Measurements from ENCODE around the gene KANSL1.

KANSL1 gene

DNA sequence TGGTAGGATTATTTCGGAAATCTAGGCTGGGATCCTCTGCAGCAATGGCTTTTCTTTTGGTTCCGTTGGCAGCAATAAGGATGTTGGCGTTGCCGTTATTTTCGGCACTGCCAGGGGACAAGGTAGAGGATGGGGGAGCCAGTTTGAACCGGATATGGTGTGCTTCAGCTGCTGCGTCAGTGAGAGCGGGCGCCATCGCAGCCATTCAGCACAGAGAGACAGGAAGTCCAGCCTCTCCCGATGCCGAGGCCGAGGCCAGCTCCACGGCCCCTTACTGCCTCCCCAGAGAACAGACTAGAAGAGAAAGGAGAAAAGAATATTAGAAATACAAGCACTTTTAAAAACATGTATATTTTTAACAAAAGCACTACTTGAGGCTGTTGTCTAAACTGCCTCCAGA, 21.3 kb downstream of the KANSL1 start:
- no peak for TF ChIP-seq CTCF (conservative IDR thresholded peaks at IDR 0.05; ENCODE audit: control insufficient read depth, insufficient read depth, low read depth, low read length)
- DNase-seq (ENCODE audit: low read depth), result no peak
- H3K4me3 ChIP-seq (ENCODE audit: control insufficient read depth, low read depth, low read length), result no peak overlapping the region

- DNase-seq (ENCODE audit: low read depth), result no peak
- no peak for TF ChIP-seq CTCF (conservative IDR thresholded peaks at IDR 0.05; ENCODE audit: control insufficient read depth, insufficient read depth, low read depth, low read length)
- H3K4me3 ChIP-seq (ENCODE audit: control insufficient read depth, low read depth, low read length), result no peak overlapping the region
Observed at GRCh38 chr17:46170639-46171429, 22.4 kb downstream of the KANSL1 start.

DNA sequence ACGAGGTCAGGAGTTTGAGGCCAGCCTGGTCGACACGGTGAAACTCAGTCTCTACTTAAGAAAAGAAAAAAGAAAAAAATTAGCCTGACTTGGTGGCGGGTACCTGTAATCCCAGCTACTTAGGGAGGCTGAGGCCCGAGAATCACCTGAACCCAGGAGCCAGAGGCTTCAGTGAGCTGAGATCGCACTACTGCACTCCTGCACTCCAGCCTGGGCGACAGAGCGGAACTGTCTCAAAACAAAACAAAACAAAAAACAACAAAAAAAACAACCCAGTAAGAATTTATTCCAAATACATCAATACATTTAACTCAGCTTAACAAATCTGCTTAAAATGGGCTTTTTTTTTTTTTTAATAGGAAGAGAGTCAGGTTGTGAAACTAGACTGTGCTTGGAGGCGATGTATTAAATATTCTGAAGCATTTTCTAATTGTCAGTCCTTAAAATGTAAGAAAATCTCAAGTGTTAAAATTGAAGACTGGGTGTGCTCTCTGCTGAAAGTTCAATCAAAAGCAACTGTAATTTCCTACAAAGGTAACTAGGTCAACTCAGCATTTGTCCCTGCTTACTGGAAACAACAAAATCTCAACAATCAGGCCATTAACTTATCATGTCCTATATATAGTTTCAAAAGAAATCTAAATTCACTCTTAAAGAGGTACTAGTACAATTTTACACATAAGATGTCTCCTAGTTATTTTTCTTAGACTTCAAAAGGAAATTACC, 23.2 kb downstream of the KANSL1 start:
- DNase-seq (ENCODE audit: low read depth), result no peak
- TF ChIP-seq CTCF (conservative IDR thresholded peaks at IDR 0.05; ENCODE audit: control insufficient read depth, insufficient read depth, low read depth, low read length), result no peak
- no peak overlapping the region for H3K4me3 ChIP-seq (ENCODE audit: control insufficient read depth, low read depth, low read length)

- peak; percentile 70 for DNase-seq (ENCODE audit: low read depth)
- no peak for TF ChIP-seq CTCF (conservative IDR thresholded peaks at IDR 0.05; ENCODE audit: control insufficient read depth, insufficient read depth, low read depth, low read length)
- no peak overlapping the region for H3K4me3 ChIP-seq (ENCODE audit: control insufficient read depth, low read depth, low read length)
Observed at GRCh38 chr17:46167826-46168569, 25.2 kb downstream of the KANSL1 start.

DNA sequence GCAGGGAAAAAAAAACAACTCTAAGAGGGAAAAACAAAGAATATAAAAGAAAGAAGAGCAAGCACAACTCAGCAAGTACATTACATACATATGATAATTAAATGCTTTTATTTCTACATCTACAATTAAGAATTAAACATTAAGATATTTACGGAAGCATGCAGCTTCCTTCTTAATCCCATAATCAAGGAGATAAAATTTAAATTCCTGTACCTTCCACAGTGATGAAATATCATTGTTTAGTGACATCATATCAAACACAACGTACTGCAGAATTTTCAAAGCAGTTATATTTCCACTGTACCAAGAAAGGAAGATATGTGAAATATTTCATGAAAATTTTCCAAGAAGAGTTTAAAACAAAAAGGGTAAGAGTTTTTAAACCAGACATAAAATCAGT, 26.0 kb downstream of the KANSL1 start:
- no peak for TF ChIP-seq CTCF (conservative IDR thresholded peaks at IDR 0.05; ENCODE audit: control insufficient read depth, insufficient read depth, low read depth, low read length)

GRCh38 chr17:46166692-46167249, 26.5 kb downstream of the KANSL1 start:
- no peak for TF ChIP-seq CTCF (conservative IDR thresholded peaks at IDR 0.05; ENCODE audit: control insufficient read depth, insufficient read depth, low read depth, low read length)
- no peak for DNase-seq (ENCODE audit: low read depth)

More for the DNA sequence above, 26.0 kb downstream of the KANSL1 start:
- no peak overlapping the region for H3K4me3 ChIP-seq (ENCODE audit: control insufficient read depth, low read depth, low read length)
- DNase-seq (ENCODE audit: low read depth), result no peak

More at GRCh38 chr17:46166692-46167249, 26.5 kb downstream of the KANSL1 start:
- H3K4me3 ChIP-seq (ENCODE audit: control insufficient read depth, low read depth, low read length), result no peak overlapping the region

Measured in fibroblast of mammary gland (primary cell).